ENCODE results near the gene RALGAPB. TPM values are rescaled to one million over a fixed set of nuclear protein-coding genes. Genes with fewer than 3 reads are reported as not detected.

The RALGAPB gene
- total RNA-seq, 3 donors from 2014 or later = 23.7 to 25.5 (median 24.8) TPM

- DNase-seq = no peak
- H3K27me3 Mint-ChIP-seq (ENCODE audit: low read depth) = peaks cover 56% of the 10 kb centered on the region
- peaks cover 3% of the 10 kb centered on the region for H3K4me1 Mint-ChIP-seq (ENCODE audit: low read depth)
- H3K9me3 Mint-ChIP-seq = no peaks in the 10 kb centered on the region
- no peaks in the 10 kb centered on the region for H3K36me3 Mint-ChIP-seq (ENCODE audit: insufficient read depth)
- no peak for ATAC-seq
- no peak overlapping the region for H3K4me3 Mint-ChIP-seq
Measured at GRCh38 chr20:38602185-38602581, 129.5 kb downstream of the RALGAPB start.

- Mint-ChIP-seq H3K4me3 (no peak overlapping the region), H3K27me3 (ENCODE audit: low read depth) (peaks cover 58% of the 10 kb centered on the region), H3K9me3 (no peaks in the 10 kb centered on the region), H3K4me1 (ENCODE audit: low read depth) (peaks cover 3% of the 10 kb centered on the region), H3K36me3 (ENCODE audit: insufficient read depth) (no peaks in the 10 kb centered on the region)
- DNase-seq (no peak), ATAC-seq (no peak)
Measured at GRCh38 chr20:38603286-38603685, 130.6 kb downstream of the RALGAPB start.

- DNase-seq (no peak), ATAC-seq (no peak)
- no peak overlapping the region for H3K4me3 Mint-ChIP-seq
- peaks cover 3% of the 10 kb centered on the region for H3K4me1 Mint-ChIP-seq (ENCODE audit: low read depth)
- H3K27me3 Mint-ChIP-seq (ENCODE audit: low read depth) = peaks cover 58% of the 10 kb centered on the region
- H3K36me3 Mint-ChIP-seq (ENCODE audit: insufficient read depth) = no peaks in the 10 kb centered on the region
- no peaks in the 10 kb centered on the region for H3K9me3 Mint-ChIP-seq
Measured at GRCh38 chr20:38604873-38605303, 132.2 kb downstream of the RALGAPB start.

- peaks cover 48% of the 10 kb centered on the region for H3K27me3 Mint-ChIP-seq (ENCODE audit: low read depth)
Measured at GRCh38 chr20:38607351-38607750, 134.7 kb downstream of the RALGAPB start.

GRCh38 chr20:38608188-38608587 lies 135.5 kb downstream of the RALGAPB start:
- H3K27me3 Mint-ChIP-seq (ENCODE audit: low read depth) = peaks cover 45% of the 10 kb centered on the region
- no peaks in the 10 kb centered on the region for H3K9me3 Mint-ChIP-seq
- no peak for ATAC-seq
- H3K36me3 Mint-ChIP-seq (ENCODE audit: insufficient read depth) = no peaks in the 10 kb centered on the region
- no peak for DNase-seq
- H3K4me1 Mint-ChIP-seq (ENCODE audit: low read depth) = no peaks in the 10 kb centered on the region
- no peak overlapping the region for H3K4me3 Mint-ChIP-seq

More at GRCh38 chr20:38607351-38607750, 134.7 kb downstream of the RALGAPB start:
- Mint-ChIP-seq H3K9me3 (no peaks in the 10 kb centered on the region), H3K4me1 (ENCODE audit: low read depth) (no peaks in the 10 kb centered on the region), H3K4me3 (no peak overlapping the region), H3K36me3 (ENCODE audit: insufficient read depth) (no peaks in the 10 kb centered on the region)
- ATAC-seq (no peak), DNase-seq (no peak)

GRCh38 chr20:38609815-38610214 lies 137.2 kb downstream of the RALGAPB start:
- no peak for ATAC-seq
- Mint-ChIP-seq H3K9me3 (no peaks in the 10 kb centered on the region), H3K4me3 (no peak overlapping the region), H3K36me3 (ENCODE audit: insufficient read depth) (no peaks in the 10 kb centered on the region), H3K4me1 (ENCODE audit: low read depth) (no peaks in the 10 kb centered on the region), H3K27me3 (ENCODE audit: low read depth) (peaks cover 34% of the 10 kb centered on the region)
- no peak for DNase-seq

- Mint-ChIP-seq H3K27me3 (ENCODE audit: low read depth) (peaks cover 28% of the 10 kb centered on the region), H3K9me3 (no peaks in the 10 kb centered on the region), H3K4me1 (ENCODE audit: low read depth) (no peaks in the 10 kb centered on the region), H3K36me3 (ENCODE audit: insufficient read depth) (no peaks in the 10 kb centered on the region), H3K4me3 (no peak overlapping the region)
- ATAC-seq (no peak), DNase-seq (no peak)
Measured at GRCh38 chr20:38610521-38610920, 137.9 kb downstream of the RALGAPB start.

GRCh38 chr20:38612751-38613515 lies 140.3 kb downstream of the RALGAPB start:
- ATAC-seq = no peak

GRCh38 chr20:38615283-38615682 lies 142.6 kb downstream of the RALGAPB start:
- Mint-ChIP-seq H3K4me3 (no peak overlapping the region), H3K4me1 (ENCODE audit: low read depth) (no peaks in the 10 kb centered on the region), H3K9me3 (no peaks in the 10 kb centered on the region), H3K27me3 (ENCODE audit: low read depth) (peaks cover 29% of the 10 kb centered on the region), H3K36me3 (ENCODE audit: insufficient read depth) (no peaks in the 10 kb centered on the region)
- DNase-seq (no peak), ATAC-seq (no peak)

More at GRCh38 chr20:38612751-38613515, 140.3 kb downstream of the RALGAPB start:
- H3K4me3 Mint-ChIP-seq = no peak overlapping the region
- peaks cover 22% of the 10 kb centered on the region for H3K27me3 Mint-ChIP-seq (ENCODE audit: low read depth)
- no peaks in the 10 kb centered on the region for H3K4me1 Mint-ChIP-seq (ENCODE audit: low read depth)
- H3K9me3 Mint-ChIP-seq = no peaks in the 10 kb centered on the region
- no peak for DNase-seq
- no peaks in the 10 kb centered on the region for H3K36me3 Mint-ChIP-seq (ENCODE audit: insufficient read depth)

- DNase-seq = no peak
- Mint-ChIP-seq H3K4me1 (ENCODE audit: low read depth) (no peaks in the 10 kb centered on the region), H3K4me3 (no peak overlapping the region), H3K36me3 (ENCODE audit: insufficient read depth) (no peaks in the 10 kb centered on the region), H3K27me3 (ENCODE audit: low read depth) (peaks cover 26% of the 10 kb centered on the region), H3K9me3 (no peaks in the 10 kb centered on the region)
- no peak for ATAC-seq
Measured at GRCh38 chr20:38616457-38616856, 143.8 kb downstream of the RALGAPB start.

GRCh38 chr20:38617011-38617829 lies 144.6 kb downstream of the RALGAPB start:
- Mint-ChIP-seq H3K4me3 (no peak overlapping the region), H3K27me3 (ENCODE audit: low read depth) (peaks cover 26% of the 10 kb centered on the region), H3K4me1 (ENCODE audit: low read depth) (no peaks in the 10 kb centered on the region), H3K36me3 (ENCODE audit: insufficient read depth) (no peaks in the 10 kb centered on the region), H3K9me3 (no peaks in the 10 kb centered on the region)
- no peak for DNase-seq
- no peak for ATAC-seq

GRCh38 chr20:38617830-38618196 lies 145.2 kb downstream of the RALGAPB start:
- Mint-ChIP-seq H3K27me3 (ENCODE audit: low read depth) (peaks cover 24% of the 10 kb centered on the region), H3K4me1 (ENCODE audit: low read depth) (no peaks in the 10 kb centered on the region), H3K9me3 (no peaks in the 10 kb centered on the region), H3K36me3 (ENCODE audit: insufficient read depth) (no peaks in the 10 kb centered on the region), H3K4me3 (no peak overlapping the region)
- no peak for DNase-seq
- no peak for ATAC-seq

- no peaks in the 10 kb centered on the region for H3K36me3 Mint-ChIP-seq (ENCODE audit: insufficient read depth)
- H3K9me3 Mint-ChIP-seq = peaks cover 5% of the 10 kb centered on the region
- H3K4me3 Mint-ChIP-seq = no peak overlapping the region
- H3K4me1 Mint-ChIP-seq (ENCODE audit: low read depth) = no peaks in the 10 kb centered on the region
- no peak for ATAC-seq
- DNase-seq = no peak
- H3K27me3 Mint-ChIP-seq (ENCODE audit: low read depth) = peaks cover 22% of the 10 kb centered on the region
Measured at GRCh38 chr20:38620441-38620840, 147.8 kb downstream of the RALGAPB start.

- Mint-ChIP-seq H3K9me3 (peaks cover 5% of the 10 kb centered on the region), H3K36me3 (ENCODE audit: insufficient read depth) (no peaks in the 10 kb centered on the region), H3K27me3 (ENCODE audit: low read depth) (peaks cover 11% of the 10 kb centered on the region), H3K4me1 (ENCODE audit: low read depth) (no peaks in the 10 kb centered on the region), H3K4me3 (no peak overlapping the region)
- DNase-seq (no peak), ATAC-seq (no peak)
Measured at GRCh38 chr20:38623061-38623460, 150.4 kb downstream of the RALGAPB start.

- no peak for DNase-seq
- Mint-ChIP-seq H3K27me3 (ENCODE audit: low read depth) (peaks cover 7% of the 10 kb centered on the region), H3K4me3 (no peak overlapping the region), H3K9me3 (peaks cover 5% of the 10 kb centered on the region), H3K36me3 (ENCODE audit: insufficient read depth) (no peaks in the 10 kb centered on the region), H3K4me1 (ENCODE audit: low read depth) (no peaks in the 10 kb centered on the region)
- ATAC-seq = no peak
Measured at GRCh38 chr20:38624084-38624483, 151.4 kb downstream of the RALGAPB start.

Data from activated T-cell treated with anti-CD3 and anti-CD28 coated beads, Interleukin-2, amount 50 U/mL, for 4 hours (primary cell).